Lower leg skin (tissue), 3 donors: ENCODE results near the gene MPPE1.

Experiments
- POLR2A ChIP-seq, 2 donors: fragments of 450-650 bp; IDR thresholded peaks; one replicate each; pipeline ENCODE4 v1.6.1; 2016 to 2017; ENCODE audit warnings: antibody characterized with exemption in 2 of 2, mild to moderate bottlenecking in 1 of 2, moderate library complexity in 1 of 2
- TF ChIP-seq, protein P1 (sequence below), 3 donors: fragments of 450-650 bp; IDR thresholded peaks; one replicate each; pipeline ENCODE4 v1.5.1; 2016; ENCODE audit warnings: antibody characterized with exemption in 3 of 3, mild to moderate bottlenecking in 3 of 3, moderate library complexity in 2 of 3

DNA sequence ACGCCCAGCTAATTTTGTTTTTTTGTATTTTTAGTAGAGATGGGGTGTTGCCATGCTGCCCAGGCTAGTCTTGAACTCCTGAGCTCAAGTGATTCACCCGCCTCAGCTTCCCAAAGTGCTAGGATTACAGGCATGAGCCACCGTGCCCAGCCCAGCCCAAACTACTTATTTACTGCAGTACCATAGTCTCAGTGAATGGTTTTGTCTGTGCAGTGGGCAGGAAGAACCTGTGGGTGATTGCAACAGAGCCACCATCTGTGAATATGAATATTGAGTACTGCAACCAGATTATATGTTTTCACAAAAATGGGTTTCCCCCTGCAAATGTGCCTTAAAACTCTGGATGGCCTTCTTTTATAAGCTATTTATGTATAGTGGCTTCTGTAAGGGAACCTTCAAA, 9.1 kb downstream of the MPPE1 start:
- TF ChIP-seq, protein P1, sequence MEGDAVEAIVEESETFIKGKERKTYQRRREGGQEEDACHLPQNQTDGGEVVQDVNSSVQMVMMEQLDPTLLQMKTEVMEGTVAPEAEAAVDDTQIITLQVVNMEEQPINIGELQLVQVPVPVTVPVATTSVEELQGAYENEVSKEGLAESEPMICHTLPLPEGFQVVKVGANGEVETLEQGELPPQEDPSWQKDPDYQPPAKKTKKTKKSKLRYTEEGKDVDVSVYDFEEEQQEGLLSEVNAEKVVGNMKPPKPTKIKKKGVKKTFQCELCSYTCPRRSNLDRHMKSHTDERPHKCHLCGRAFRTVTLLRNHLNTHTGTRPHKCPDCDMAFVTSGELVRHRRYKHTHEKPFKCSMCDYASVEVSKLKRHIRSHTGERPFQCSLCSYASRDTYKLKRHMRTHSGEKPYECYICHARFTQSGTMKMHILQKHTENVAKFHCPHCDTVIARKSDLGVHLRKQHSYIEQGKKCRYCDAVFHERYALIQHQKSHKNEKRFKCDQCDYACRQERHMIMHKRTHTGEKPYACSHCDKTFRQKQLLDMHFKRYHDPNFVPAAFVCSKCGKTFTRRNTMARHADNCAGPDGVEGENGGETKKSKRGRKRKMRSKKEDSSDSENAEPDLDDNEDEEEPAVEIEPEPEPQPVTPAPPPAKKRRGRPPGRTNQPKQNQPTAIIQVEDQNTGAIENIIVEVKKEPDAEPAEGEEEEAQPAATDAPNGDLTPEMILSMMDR (IDR thresholded peaks at IDR 0.05), result no peak
- TF ChIP-seq POLR2A (IDR thresholded peaks at IDR 0.05), result no peak
